ENCODE results near the gene SLC17A7.

- peak; percentile 57 to 77 for TF ChIP-seq CTCF (IDR thresholded peaks at IDR 0.05; ENCODE audit: extremely low read depth in 1 of 2, insufficient read depth in 1 of 2, low read depth in 1 of 2, low read length in 2 of 2)
- TF ChIP-seq POLR2A (IDR thresholded peaks at IDR 0.05; ENCODE audit: low read depth, low read length), result no peak
- no peak for TF ChIP-seq POLR2AphosphoS5 (IDR thresholded peaks at IDR 0.05; ENCODE audit: insufficient read depth, low read depth, low read length)
- no peak for TF ChIP-seq EZH2 (IDR thresholded peaks at IDR 0.05; ENCODE audit: borderline replicate concordance, low read depth, low read length, severe bottlenecking)
- TF ChIP-seq MYC (IDR thresholded peaks at IDR 0.05; ENCODE audit: low read depth, low read length), result no peak
- TF ChIP-seq JUN (IDR thresholded peaks at IDR 0.05; ENCODE audit: borderline replicate concordance, insufficient read depth, insufficient read length, low read depth), result no peak
- no peak for TF ChIP-seq GATA2 (IDR thresholded peaks at IDR 0.05; ENCODE audit: insufficient read depth, insufficient read length, low read depth, low read length)
- TF ChIP-seq MAX (IDR thresholded peaks at IDR 0.05; ENCODE audit: insufficient read depth, insufficient read length), result no peak
- TF ChIP-seq FOS (IDR thresholded peaks at IDR 0.05; ENCODE audit: borderline replicate concordance, insufficient read depth, low read length), result no peak
Measured at GRCh38 chr19:49475995-49476880, 34.9 kb upstream of the SLC17A7 start.
